Measurements from ENCODE around the gene ITSN2. TPM values are rescaled to one million over a fixed set of nuclear protein-coding genes. Genes with fewer than 3 reads are reported as not detected.
"Not testable (repeated sequence)": the region's sequence is repeated elsewhere in the genome, so short reads cannot be mapped to it uniquely, and the experiment has no call there.

ITSN2 gene
- 10 to 100 TPM; 72.0 to 77.2 TPM for total RNA-seq

DNA sequence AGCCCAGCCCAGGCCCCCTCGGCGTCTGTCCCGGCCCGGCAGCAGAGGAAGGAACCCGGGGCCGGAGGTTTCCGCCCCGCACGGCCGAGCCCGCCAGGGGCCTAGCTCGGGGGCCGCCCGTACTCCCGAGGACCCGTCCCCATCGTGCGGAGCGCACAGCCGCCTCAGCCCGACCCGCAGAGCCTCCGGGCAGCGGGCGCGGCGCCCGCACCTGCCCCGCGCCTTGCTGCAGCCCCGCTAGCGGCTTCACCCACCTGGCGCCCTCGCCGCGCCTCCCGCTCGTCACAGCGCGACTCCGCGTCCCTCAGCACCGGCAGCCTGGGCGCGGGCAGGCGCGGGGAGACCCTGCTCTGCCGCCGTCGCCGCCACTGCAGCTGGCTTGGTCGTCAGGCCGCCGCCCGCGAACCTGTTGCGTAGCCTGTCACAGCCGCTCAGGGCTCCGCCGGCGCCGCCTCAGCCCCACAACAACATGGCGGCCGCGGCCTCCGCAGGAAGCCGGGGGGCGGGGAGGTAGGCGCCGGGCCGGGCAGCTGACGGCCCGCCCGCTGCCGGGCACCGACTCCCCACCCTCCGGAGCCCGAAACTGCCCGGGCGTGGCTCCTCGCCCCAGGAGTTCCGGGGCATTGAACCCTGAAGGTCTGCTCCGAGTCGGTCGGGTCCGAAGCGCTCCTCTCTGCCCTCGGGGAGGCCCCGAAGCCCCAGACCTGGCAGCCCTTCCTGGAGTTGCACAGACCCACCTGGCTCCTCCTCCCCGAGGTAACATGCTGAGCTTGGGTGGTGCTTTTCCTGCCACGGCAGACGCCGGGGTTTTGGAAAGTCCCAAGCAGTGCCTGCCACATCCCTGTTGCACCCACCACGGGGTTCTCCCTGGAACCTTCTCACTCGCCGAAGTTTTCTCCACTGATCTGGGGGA is at the start of gene ITSN2:
Gene ITSN2 (minus strand): TSS at position 487 of the 913 bp plus-strand sequence. CDS start 32,454 bp downstream, outside the sequence.
- peak within 1 kb of the TSS; percentile 92 for H3K27ac Mint-ChIP-seq
- no peaks in the 10 kb centered on the region for H3K27me3 Mint-ChIP-seq
- CTCF ChIA-PET: interaction anchor here (0.6 to 1.5 kb wide), 6 partner anchors 18 to 615 kb away, joined by 3 to 6 read pairs (median 4); no protein-coding TSS in a partner anchor
- DNase-seq (peak; percentile 87), ATAC-seq (peak; percentile 94)
- peaks cover 27% of the 10 kb centered on the region for H3K4me1 Mint-ChIP-seq
- peak within 1 kb of the TSS; percentile 89 for H3K4me3 Mint-ChIP-seq
- peaks cover 6% of the 10 kb centered on the region for H3K36me3 Mint-ChIP-seq
- H3K9me3 Mint-ChIP-seq (ENCODE audit: low read depth): no peaks in the 10 kb centered on the region

DNA sequence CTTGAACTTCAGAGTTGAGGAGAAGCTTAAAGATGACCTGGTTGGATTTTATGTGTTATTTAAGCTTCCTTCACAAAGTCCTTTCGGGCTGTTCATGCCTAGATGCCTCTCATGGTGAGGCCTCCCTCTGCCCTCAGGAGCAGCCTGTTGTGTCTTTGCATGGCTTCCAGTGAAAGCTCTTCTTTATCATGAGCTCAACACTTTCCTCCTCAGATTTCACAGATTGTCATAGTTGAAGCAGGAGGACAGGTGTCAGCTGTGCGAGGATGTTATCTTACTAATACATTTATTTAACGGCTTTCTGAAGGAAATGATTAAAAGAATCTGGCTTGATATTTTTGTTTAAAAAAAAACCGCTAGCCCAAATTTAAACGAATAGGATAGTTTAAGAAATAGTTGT is 48.8 kb upstream of the ITSN2 start:
- ATAC-seq (no peak), DNase-seq (no peak)
- CTCF ChIA-PET: interaction anchor here (0.8 to 3.1 kb wide), 14 partner anchors 9 to 724 kb away, joined by 3 to 70 read pairs (median 5); no protein-coding TSS in a partner anchor
- Mint-ChIP-seq H3K27me3 (peaks cover 6% of the 10 kb centered on the region), H3K9me3 (ENCODE audit: low read depth) (no peaks in the 10 kb centered on the region), H3K36me3 (no peaks in the 10 kb centered on the region), H3K4me1 (peaks cover 3% of the 10 kb centered on the region), H3K4me3 (no peak overlapping the region), H3K27ac (no peak overlapping the region)

DNA sequence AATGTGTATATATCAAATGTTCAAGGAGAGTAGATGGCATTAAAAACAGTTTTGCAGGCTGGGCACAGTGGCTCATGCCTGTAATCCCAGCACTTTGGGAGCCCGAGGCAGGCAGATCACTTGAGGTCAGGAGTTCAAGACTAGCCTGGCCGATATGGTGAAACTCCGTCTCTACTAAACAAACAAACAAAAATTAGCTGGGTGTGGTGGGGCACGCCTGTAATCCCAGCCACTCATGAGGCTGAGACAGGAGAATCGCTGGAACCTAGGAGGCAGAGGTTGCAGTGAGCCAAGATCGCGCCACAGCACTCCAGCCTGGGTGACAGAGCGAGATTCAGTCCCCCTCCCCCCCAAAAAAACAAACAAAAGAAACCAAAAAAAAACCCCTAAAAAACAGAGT is 48.4 kb upstream of the ITSN2 start:
- not testable (repeated sequence) for ATAC-seq; H3K4me3 Mint-ChIP-seq; DNase-seq; H3K27ac Mint-ChIP-seq; H3K36me3 Mint-ChIP-seq; H3K9me3 Mint-ChIP-seq (ENCODE audit: low read depth); H3K4me1 Mint-ChIP-seq
- H3K27me3 Mint-ChIP-seq: peaks cover 10% of the 10 kb centered on the region
- CTCF ChIA-PET: interaction anchor here (1.0 to 3.1 kb wide), 7 partner anchors 9 to 721 kb away, joined by 3 to 70 read pairs (median 5); no protein-coding TSS in a partner anchor

DNA sequence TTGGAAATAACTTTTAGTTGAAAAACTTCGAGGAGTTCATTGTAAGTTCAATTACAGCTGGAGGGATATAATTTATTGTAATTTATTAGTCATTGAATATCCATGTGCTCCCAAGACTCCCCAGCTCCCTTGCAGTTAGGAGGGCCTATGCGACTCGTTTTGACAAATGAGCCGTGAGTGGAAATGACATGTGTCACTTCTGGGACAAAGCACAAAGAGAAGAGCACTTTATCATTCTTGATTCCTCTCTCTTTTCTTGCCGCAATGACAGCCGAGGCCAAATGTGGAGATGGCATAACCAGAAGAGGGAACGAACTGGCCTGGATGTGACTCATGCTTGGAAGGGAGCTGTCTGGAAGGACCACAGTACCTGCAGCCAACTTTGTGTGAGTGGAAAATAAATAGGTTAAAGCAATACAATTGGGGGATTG is 44.2 kb upstream of the ITSN2 start:
- peaks cover 15% of the 10 kb centered on the region for H3K27me3 Mint-ChIP-seq

DNA sequence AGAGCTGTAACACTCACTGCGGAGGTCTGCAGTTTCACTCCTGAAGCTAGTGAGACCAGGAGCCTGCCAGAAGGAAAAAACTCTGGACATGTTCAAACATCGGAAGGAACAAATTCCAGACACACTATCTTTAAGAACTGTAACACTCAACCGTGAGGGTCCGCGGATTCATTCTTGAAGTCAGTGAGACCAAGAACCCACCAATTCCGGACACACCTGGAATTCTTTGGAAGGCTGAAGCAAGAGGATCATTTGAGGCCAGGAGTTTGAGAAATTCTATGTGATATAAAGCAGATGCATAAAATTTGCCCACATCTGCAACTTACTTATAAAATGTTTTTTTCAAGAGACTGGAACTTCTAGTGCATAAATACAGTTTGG is 43.5 kb upstream of the ITSN2 start:
- ATAC-seq (no peak), DNase-seq (no peak)
- Mint-ChIP-seq H3K27ac (no peak overlapping the region), H3K4me1 (peaks cover 13% of the 10 kb centered on the region), H3K9me3 (ENCODE audit: low read depth) (no peaks in the 10 kb centered on the region), H3K4me3 (no peak overlapping the region), H3K36me3 (no peaks in the 10 kb centered on the region), H3K27me3 (peaks cover 15% of the 10 kb centered on the region)
- CTCF ChIA-PET: interaction anchor here (2.4 kb wide), 1 partner anchor 424 kb away, joined by 9 read pairs; no protein-coding TSS in a partner anchor

More for the DNA sequence above, 44.2 kb upstream of the ITSN2 start:
- Mint-ChIP-seq H3K9me3 (ENCODE audit: low read depth) (no peaks in the 10 kb centered on the region), H3K4me3 (no peak overlapping the region), H3K4me1 (peaks cover 13% of the 10 kb centered on the region), H3K27ac (no peak overlapping the region), H3K36me3 (no peaks in the 10 kb centered on the region)
- DNase-seq: no peak
- ATAC-seq: no peak
- CTCF ChIA-PET: interaction anchor here (2.4 kb wide), 1 partner anchor 423 kb away, joined by 9 read pairs; no protein-coding TSS in a partner anchor

DNA sequence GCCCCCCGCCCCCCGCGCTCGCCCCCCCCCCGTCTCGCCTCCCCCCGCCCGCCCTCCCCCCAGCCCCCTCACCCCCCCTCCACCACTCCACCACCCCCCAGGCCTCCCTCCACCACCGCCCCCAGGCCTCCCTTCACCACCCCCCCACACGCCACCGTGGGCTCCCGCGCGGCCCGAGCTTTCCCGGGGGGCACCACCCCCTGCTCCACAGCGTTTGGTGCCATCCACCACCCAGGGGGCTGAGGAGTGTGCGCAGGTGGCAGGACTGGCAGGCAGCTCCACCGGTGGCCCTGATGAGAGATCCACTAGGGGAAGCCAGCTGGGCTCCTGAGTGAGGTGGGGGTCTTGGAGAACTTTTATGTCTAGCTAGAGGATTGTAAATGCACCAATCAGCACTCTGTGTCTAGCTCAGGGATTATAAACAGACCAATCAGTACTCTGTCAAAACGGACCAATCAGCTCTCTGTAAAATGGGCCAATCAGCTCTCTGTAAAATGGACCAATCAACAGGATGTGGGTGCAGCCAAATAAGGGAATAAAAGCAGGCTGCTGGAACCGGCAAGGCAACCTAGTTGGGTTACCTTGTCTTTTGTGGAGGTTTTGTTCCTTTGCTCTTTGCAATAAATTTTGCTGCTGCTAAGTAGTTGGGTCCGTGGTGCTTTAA is 43.0 kb upstream of the ITSN2 start:
- H3K4me3 Mint-ChIP-seq: no peak overlapping the region
- H3K27me3 Mint-ChIP-seq: peaks cover 15% of the 10 kb centered on the region
- no peak overlapping the region for H3K27ac Mint-ChIP-seq
- H3K36me3 Mint-ChIP-seq: no peaks in the 10 kb centered on the region
- CTCF ChIA-PET: interaction anchor here (0.8 to 2.4 kb wide), 2 partner anchors 421 to 424 kb away, joined by 3 to 9 read pairs; no protein-coding TSS in a partner anchor
- no peak for DNase-seq
- no peak for ATAC-seq
- peaks cover 13% of the 10 kb centered on the region for H3K4me1 Mint-ChIP-seq
- H3K9me3 Mint-ChIP-seq (ENCODE audit: low read depth): no peaks in the 10 kb centered on the region

DNA sequence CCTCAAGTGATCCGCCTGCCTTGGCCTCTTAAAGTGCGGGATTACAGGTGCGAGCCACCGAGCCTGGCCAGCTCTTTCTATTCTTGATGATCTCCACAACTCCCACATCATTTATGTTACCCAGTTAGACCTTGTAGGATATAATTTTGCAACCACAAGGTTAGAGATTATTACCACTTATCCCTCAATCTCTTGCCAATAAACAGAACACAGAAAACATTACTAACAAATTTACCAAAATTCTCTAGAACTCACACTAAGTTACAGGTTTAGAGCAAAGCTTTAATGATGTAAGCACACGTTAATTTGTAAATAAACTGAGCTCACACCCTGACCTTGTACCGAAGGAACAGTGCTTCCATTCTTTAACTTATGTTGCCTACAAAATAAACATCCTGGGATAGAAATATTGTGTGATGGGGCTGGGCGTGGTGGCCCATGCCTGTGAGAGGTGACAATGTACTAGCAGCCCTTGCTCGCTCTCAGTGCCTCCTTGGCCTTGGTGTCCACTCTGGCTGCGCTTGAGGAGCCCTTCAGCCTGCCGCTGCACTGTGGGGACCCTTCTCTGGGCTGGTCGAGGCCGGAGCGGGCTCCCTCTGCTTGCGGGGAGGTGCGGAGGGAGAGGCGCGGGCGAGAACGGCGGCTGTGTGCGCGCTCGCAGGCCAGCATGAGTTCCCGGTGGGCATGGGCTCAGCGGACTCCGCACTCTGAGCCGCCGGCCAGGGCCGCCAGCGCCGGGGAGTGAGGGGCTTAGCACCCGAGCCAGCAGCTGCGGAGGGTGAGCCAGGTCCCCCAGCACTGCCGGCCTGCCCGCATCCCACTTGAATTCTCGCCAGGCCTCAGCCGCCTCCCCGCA is 42.1 kb upstream of the ITSN2 start:
- Mint-ChIP-seq H3K4me1 (peaks cover 13% of the 10 kb centered on the region), H3K9me3 (ENCODE audit: low read depth) (no peaks in the 10 kb centered on the region), H3K36me3 (no peaks in the 10 kb centered on the region), H3K4me3 (no peak overlapping the region), H3K27ac (no peak overlapping the region), H3K27me3 (peaks cover 12% of the 10 kb centered on the region)
- CTCF ChIA-PET: interaction anchor here (0.8 kb wide), 1 partner anchor 421 kb away, joined by 3 read pairs; no protein-coding TSS in a partner anchor
- ATAC-seq: no peak
- DNase-seq: no peak

DNA sequence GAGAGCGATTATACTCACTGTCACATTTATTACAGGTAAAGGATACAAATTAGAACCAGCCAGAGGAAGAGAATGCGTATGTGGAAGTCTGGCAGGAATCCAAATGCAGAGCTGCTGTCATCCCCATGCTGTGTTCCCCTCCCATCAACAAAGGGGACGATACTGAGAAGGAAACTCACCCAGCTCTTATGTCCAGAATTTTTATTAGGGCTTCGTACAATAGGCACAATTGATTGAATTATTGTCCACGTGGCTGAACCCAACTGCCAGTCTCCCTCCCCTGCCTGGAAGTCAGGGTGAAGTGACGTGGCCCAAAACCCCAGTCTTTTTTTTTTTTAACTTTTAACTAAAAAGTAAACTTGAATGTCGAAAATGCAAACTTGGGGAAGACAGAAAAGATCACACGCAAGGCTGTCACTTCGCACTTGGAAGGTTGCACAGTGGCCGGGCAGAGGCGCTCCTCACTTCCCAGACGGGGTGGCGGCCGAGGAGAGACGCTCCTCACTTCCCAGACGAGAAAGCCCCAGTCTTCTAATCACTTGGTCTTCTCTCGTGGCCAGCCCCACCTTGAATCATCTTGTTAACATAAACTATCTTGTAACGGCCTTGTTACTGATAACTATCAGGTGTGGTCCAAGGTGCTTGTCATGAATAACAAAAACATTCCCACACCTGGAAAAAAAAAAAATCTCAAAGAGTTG is 40.0 kb upstream of the ITSN2 start:
- Mint-ChIP-seq H3K4me1 (peaks cover 13% of the 10 kb centered on the region), H3K27ac (no peak overlapping the region), H3K4me3 (no peak overlapping the region), H3K9me3 (ENCODE audit: low read depth) (no peaks in the 10 kb centered on the region), H3K27me3 (peaks cover 11% of the 10 kb centered on the region), H3K36me3 (no peaks in the 10 kb centered on the region)
- CTCF ChIA-PET: interaction anchor here (1.3 kb wide), 1 partner anchor 9 kb away, joined by 5 read pairs; no protein-coding TSS in a partner anchor
- ATAC-seq (no peak), DNase-seq (no peak)

DNA sequence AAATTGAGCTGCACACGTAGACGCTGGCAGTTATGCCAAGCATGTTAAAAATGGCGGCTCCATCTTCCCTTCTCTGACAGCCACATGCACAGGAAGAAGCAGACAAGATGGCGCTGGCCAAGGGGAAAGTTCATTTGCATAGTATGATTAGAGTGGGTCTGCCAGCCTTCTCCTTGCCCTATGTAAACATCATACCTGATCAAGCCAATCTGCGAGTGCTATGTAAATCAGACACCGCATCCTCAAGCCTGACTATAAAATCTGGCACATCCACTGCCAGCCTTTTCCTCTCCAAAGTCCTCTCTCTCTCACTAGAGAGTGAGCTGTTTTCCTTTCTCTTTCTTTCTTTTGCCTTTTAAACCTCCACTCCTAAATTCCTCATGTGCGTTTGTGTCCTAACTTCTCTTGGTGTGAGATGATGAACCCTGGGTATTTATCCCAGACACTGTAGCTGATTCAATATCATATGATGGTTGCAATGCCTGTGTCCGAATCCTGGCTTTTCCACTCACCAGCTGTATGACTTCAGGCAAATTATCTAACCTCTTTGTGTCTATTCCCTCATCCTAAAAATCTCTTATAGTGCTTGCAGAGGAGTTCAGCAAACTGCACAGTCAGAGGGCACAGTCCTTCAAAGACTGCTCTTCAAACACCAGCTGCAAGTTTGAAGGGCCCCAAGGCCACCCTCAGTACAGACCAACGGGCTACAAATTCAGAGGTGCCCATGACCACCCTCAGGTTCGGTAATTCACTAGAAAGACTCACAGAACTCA is 39.3 kb upstream of the ITSN2 start:
- DNase-seq: no peak
- H3K36me3 Mint-ChIP-seq: no peaks in the 10 kb centered on the region
- CTCF ChIA-PET: interaction anchor here (1.3 kb wide), 1 partner anchor 10 kb away, joined by 5 read pairs; no protein-coding TSS in a partner anchor
- no peak overlapping the region for H3K4me3 Mint-ChIP-seq
- H3K9me3 Mint-ChIP-seq (ENCODE audit: low read depth): no peaks in the 10 kb centered on the region
- no peak overlapping the region for H3K27ac Mint-ChIP-seq
- ATAC-seq: no peak
- peaks cover 13% of the 10 kb centered on the region for H3K4me1 Mint-ChIP-seq
- peaks cover 11% of the 10 kb centered on the region for H3K27me3 Mint-ChIP-seq

DNA sequence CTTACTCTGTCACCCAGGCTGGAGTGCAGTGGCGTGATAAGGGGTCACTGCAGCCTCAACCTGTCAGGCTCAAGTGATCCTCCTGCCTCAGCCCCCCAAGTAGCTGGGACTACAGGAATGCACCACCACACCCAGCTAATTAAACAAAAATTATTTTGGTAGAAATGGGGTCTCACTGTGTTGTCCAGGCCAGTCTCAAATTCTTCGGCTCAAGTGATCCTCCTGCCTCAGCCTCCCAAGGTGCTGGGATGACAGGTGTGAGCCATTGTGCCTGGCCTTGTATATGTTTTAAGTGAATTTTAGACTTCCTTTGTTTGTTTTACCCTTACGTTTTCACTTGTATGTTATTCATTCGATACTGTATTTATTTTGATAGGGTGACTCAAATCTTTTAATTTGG is 34.7 kb upstream of the ITSN2 start:
- H3K4me1 Mint-ChIP-seq: no peaks in the 10 kb centered on the region
- no peak overlapping the region for H3K4me3 Mint-ChIP-seq
- CTCF ChIA-PET: no interaction called here
- no peak overlapping the region for H3K27ac Mint-ChIP-seq
- H3K36me3 Mint-ChIP-seq: no peaks in the 10 kb centered on the region
- no peaks in the 10 kb centered on the region for H3K27me3 Mint-ChIP-seq
- no peak for ATAC-seq
- H3K9me3 Mint-ChIP-seq (ENCODE audit: low read depth): no peaks in the 10 kb centered on the region
- DNase-seq: no peak

DNA sequence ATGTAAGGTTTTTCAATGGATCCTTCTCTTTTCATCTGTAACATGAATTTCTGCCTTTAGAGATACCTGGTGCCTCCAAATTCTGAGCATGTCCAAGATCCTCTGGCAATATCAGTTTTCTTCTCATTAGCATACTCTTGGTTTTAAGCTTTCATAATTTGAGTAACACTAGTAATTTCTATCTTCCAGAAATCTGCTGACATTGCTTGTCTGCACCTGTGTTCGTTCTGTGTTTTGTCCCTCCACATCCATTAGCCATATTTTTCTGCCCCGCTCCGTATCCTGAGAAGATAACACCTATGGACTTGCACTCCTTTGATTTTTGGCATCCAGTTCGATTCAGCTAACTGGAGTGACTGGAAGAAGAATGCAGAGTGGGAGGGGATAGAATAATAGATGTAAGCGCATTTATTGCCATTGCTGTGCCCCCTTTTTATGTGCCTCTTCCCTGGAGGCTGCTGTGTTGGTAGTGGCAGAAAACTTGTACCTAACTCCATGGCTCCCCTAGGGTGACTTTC is 32.3 kb upstream of the ITSN2 start:
- no peaks in the 10 kb centered on the region for H3K4me1 Mint-ChIP-seq
- no peak for DNase-seq
- no peaks in the 10 kb centered on the region for H3K36me3 Mint-ChIP-seq
- H3K27me3 Mint-ChIP-seq: no peaks in the 10 kb centered on the region
- CTCF ChIA-PET: interaction anchor here (0.7 kb wide), 2 partner anchors 43 to 227 kb away, joined by 3 to 4 read pairs; no protein-coding TSS in a partner anchor
- no peaks in the 10 kb centered on the region for H3K9me3 Mint-ChIP-seq (ENCODE audit: low read depth)
- no peak overlapping the region for H3K27ac Mint-ChIP-seq
- ATAC-seq: no peak
- H3K4me3 Mint-ChIP-seq: no peak overlapping the region
